B cell (primary cell): ENCODE measurements around the gene OR10J1. TPM values are rescaled to one million over a fixed set of nuclear protein-coding genes. Genes with fewer than 3 reads are reported as not detected.

Experiments
- ATAC-seq: fragments of 200-7000 bp; cut with Tn5 transposase; one replicate; pipeline ENCODE4 v1.10.0; 2021; ENCODE audit warnings: low read depth, mild to moderate bottlenecking, moderate number of reproducible peaks, moderate library complexity
- CTCF ChIA-PET: fragments of 350-600 bp; sonication (Branson Sonifier 250); formaldehyde crosslinking; loops from one replicate; lab custom pipeline; 2021; ENCODE audit warnings: antibody characterized with exemption, inconsistent platforms; lab: Charles Lee
- POLR2A ChIA-PET: fragments of 350-600 bp; sonication (Branson Sonifier 250); formaldehyde crosslinking; loops from one replicate; lab custom pipeline; 2021; ENCODE audit warnings: antibody characterized with exemption; lab: Charles Lee
- DNase-seq: peaks from one replicate; pipeline ENCODE4 v3.0.0; 2013
- H2AFZ ChIP-seq: 2 replicates; pipeline ENCODE4 v1.6.1; 2012; ENCODE audit warnings: mild to moderate bottlenecking, low read depth, low read length; ENCODE audit not compliant: insufficient read depth, poor library complexity, severe bottlenecking
- H3K27ac ChIP-seq, 2 donors: 1 replicate in 1 of 2; 2 replicates in 1 of 2; pipeline ENCODE4 v1.5.1; 2012 to 2013; ENCODE audit warnings: low read length in 2 of 2, mild to moderate bottlenecking in 2 of 2, moderate library complexity in 1 of 2
- H3K27me3 ChIP-seq, 4 experiments: fragments of 200-600 bp in 1 of 4; sonication (generic) in 1 of 4; replicated peaks in 1 of 4; 1 replicate in 2 of 4; 2 replicates in 2 of 4; pipeline versions ENCODE4 v1.6.1 to v1.7.0; 2013 to 2016; ENCODE audit warnings: low read length in 3 of 4, mild to moderate bottlenecking in 2 of 4, mixed read lengths in 1 of 4, moderate library complexity in 1 of 4; ENCODE audit not compliant: insufficient read depth in 4 of 4, control insufficient read depth in 3 of 4; ENCODE audit errors: control extremely low read depth in 1 of 4
- H3K36me3 ChIP-seq, 2 experiments: replicated peaks in 1 of 2; 1 replicate in 1 of 2; 2 replicates in 1 of 2; pipeline versions ENCODE4 v1.6.1 to v1.7.1; 2013; ENCODE audit warnings: low read length in 1 of 2; ENCODE audit not compliant: insufficient read depth in 2 of 2, control insufficient read depth in 1 of 2; ENCODE audit errors: control extremely low read depth in 1 of 2, extremely low read depth in 1 of 2
- H3K4me1 ChIP-seq, 2 donors: fragments of 200-600 bp in 1 of 2; sonication (generic) in 1 of 2; 1 replicate in 1 of 2; 2 replicates in 1 of 2; pipeline versions ENCODE4 v1.5.1 to v1.6.1; 2013 to 2017; ENCODE audit warnings: low read length in 2 of 2; ENCODE audit not compliant: control insufficient read depth in 2 of 2, insufficient read depth in 2 of 2
- H3K4me2 ChIP-seq: replicated peaks from 2 replicates; pipeline ENCODE3; 2012; ENCODE audit warnings: mild to moderate bottlenecking, low read depth, low read length; ENCODE audit not compliant: poor library complexity, severe bottlenecking
- H3K4me3 ChIP-seq, 5 experiments: fragments of 200-600 bp in 1 of 5; sonication (generic) in 1 of 5; 1 replicate in 3 of 5; 2 replicates in 2 of 5; pipeline versions ENCODE4 v1.5.1 to v1.7.0; 2011 to 2016; ENCODE audit warnings: low read length in 4 of 5, mild to moderate bottlenecking in 4 of 5, low read depth in 2 of 5, control low read depth in 1 of 5, moderate library complexity in 1 of 5; ENCODE audit not compliant: insufficient read depth in 1 of 5; ENCODE audit errors: control extremely low read depth in 1 of 5, extremely low read depth in 1 of 5
- H3K79me2 ChIP-seq: fragments of 200-600 bp; sonication (generic); one replicate; pipeline ENCODE4 v1.6.0; 2016; ENCODE audit warnings: low read length; ENCODE audit not compliant: control insufficient read depth, insufficient read depth
- H3K9ac ChIP-seq: fragments of 200-600 bp; sonication (generic); 2 replicates; pipeline ENCODE4 v1.6.1; 2017; ENCODE audit warnings: mild to moderate bottlenecking, low read length, moderate library complexity
- H3K9me3 ChIP-seq, 3 donors: one replicate each; pipeline versions ENCODE4 v1.6.1 to v1.7.1; 2013; ENCODE audit warnings: low read length in 2 of 3; ENCODE audit not compliant: control insufficient read depth in 2 of 3, insufficient read depth in 1 of 3; ENCODE audit errors: control extremely low read depth in 1 of 3
- H4K20me1 ChIP-seq: 2 replicates; pipeline ENCODE4 v1.6.0; 2012; ENCODE audit warnings: mild to moderate bottlenecking, low read length; ENCODE audit not compliant: insufficient read depth, control insufficient read depth, poor library complexity, severe bottlenecking
- H3K27ac Mint-ChIP-seq: one replicate; pipeline ENCODE4 v1.8.0; 2021; ENCODE audit warnings: mixed read lengths
- H3K27me3 Mint-ChIP-seq: one replicate; pipeline ENCODE4 v1.8.0; 2021; ENCODE audit warnings: mixed read lengths
- H3K4me1 Mint-ChIP-seq: one replicate; pipeline ENCODE4 v1.8.0; 2021; ENCODE audit warnings: mixed read lengths
- H3K4me3 Mint-ChIP-seq: one replicate; pipeline ENCODE4 v1.8.0; 2021; ENCODE audit warnings: mixed read lengths
- H3K9me3 Mint-ChIP-seq: one replicate; pipeline ENCODE4 v1.8.0; 2022; ENCODE audit warnings: mixed read lengths; ENCODE audit not compliant: insufficient read depth
- EZH2 ChIP-seq: IDR thresholded peaks from 2 replicates; pipeline ENCODE4 v1.6.1; 2012; ENCODE audit warnings: borderline replicate concordance, low read depth, mild to moderate bottlenecking, moderate library complexity, low read length; ENCODE audit not compliant: insufficient read depth, poor library complexity, severe bottlenecking
- WGBS: methylation state at CpG from one replicate; pipeline ENCODE4 v1.1.5; 2013; ENCODE audit warnings: missing lambda C conversion rate; ENCODE audit not compliant: insufficient coverage; 5-methylcytosine and 5-hydroxymethylcytosine counted together
- intact Hi-C: fragments of 100-400 bp; cut with micrococcal nuclease; formaldehyde crosslinking; loops from one replicate; pipeline ENCODE4 v1.10.0; 2022
- polyA plus RNA-seq: library from polyadenylated mRNA; depleted of rRNA; stranded (reverse); fragments of >200 nt; gene quantifications from 2 replicates; pipeline ENCODE4 v1.2.3, GENCODE V29; 2012
- total RNA-seq, 2 donors: library from RNA; stranded (reverse); fragments of 120-200 nt in 1 of 2; gene quantifications; 1 replicate in 1 of 2; 2 replicates in 1 of 2; pipeline versions ENCODE4 v1.2.3 to v1.2.4, GENCODE V29; 2013 to 2022
- TF ChIP-seq, protein P1 (sequence below): fragments of 200-600 bp; IDR thresholded peaks from one replicate; pipeline ENCODE4 v1.8.0; 2022; ENCODE audit warnings: antibody characterized with exemption, mild to moderate bottlenecking

Gene OR10J1
- total and polyA plus RNA-seq, 2 donors (not counting 1 experiment from before 2014, with no cell fraction given), result not detected

DNA sequence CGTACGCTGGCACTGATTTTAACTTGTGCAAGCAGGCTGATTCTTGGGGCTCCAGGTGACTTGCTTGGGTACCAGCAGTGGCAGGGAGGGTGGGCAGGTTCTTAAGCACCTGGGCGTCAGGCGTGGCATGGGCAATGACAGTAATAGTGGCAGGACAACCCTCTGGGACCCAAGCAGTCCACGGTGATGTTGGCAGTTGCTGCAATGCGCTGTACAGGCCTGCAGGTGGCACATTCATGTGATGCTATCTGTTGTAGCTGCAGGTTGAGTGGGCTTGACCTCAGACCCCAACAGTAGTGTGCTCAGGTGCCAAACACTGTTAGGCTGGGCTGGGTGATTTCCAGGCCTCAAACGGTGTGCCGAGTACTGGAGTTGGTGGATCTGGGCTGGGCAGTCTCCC lies 17.7 kb upstream of the OR10J1 start:
- Mint-ChIP-seq H3K27ac (no peak overlapping the region), H3K9me3 (peaks cover 11% of the 10 kb centered on the region), H3K27me3 (peaks cover 5% of the 10 kb centered on the region), H3K4me1 (no peaks in the 10 kb centered on the region), H3K4me3 (no peak overlapping the region)
- H3K27me3 ChIP-seq, result no peaks in the 10 kb centered on the region
- H3K4me3 ChIP-seq, result no peak overlapping the region
- DNase-seq, result no peak
- TF ChIP-seq EZH2, result no peak
- TF ChIP-seq, protein P1, sequence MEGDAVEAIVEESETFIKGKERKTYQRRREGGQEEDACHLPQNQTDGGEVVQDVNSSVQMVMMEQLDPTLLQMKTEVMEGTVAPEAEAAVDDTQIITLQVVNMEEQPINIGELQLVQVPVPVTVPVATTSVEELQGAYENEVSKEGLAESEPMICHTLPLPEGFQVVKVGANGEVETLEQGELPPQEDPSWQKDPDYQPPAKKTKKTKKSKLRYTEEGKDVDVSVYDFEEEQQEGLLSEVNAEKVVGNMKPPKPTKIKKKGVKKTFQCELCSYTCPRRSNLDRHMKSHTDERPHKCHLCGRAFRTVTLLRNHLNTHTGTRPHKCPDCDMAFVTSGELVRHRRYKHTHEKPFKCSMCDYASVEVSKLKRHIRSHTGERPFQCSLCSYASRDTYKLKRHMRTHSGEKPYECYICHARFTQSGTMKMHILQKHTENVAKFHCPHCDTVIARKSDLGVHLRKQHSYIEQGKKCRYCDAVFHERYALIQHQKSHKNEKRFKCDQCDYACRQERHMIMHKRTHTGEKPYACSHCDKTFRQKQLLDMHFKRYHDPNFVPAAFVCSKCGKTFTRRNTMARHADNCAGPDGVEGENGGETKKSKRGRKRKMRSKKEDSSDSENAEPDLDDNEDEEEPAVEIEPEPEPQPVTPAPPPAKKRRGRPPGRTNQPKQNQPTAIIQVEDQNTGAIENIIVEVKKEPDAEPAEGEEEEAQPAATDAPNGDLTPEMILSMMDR, result no peak
- H3K36me3 ChIP-seq, result no peaks in the 10 kb centered on the region
- CTCF ChIA-PET, result no interaction called here
- peaks cover 0 to 21% (median 20%) of the 10 kb centered on the region in 3 donors for H3K9me3 ChIP-seq
- H4K20me1 ChIP-seq, result no peaks in the 10 kb centered on the region
- no peaks in the 10 kb centered on the region for H3K79me2 ChIP-seq
- no peak overlapping the region for H3K9ac ChIP-seq
- H3K4me2 ChIP-seq, result no peak overlapping the region
- no peak overlapping the region for H2AFZ ChIP-seq
- 88% methylated on average over 8 of the region's 8 CpGs for WGBS
- POLR2A ChIA-PET, result no interaction called here
- ATAC-seq, result no peak
- H3K4me1 ChIP-seq, result no peaks in the 10 kb centered on the region
- intact Hi-C loops, result no loop called here
- no peak overlapping the region for H3K27ac ChIP-seq

DNA sequence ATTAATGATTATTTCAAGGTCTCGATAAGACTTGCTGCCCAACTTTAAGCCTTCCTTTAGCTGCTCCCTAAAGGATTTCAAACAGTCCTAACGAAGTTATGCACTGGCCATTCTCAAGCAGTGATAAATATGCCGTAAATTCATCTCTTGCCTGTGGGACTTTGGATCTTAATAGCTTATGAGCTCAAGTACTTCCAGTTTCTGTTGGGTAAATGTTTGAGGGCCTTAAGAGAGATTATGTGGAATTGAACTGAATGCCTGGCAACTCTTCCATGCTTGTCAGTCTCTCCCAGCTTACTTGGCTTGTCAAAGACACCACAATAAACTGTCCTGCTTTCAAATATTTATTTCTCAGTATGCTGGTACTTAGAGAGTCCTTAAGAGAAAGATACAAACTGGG lies 11.0 kb upstream of the OR10J1 start:
- no peak for DNase-seq
- intact Hi-C loops, result no loop called here

More for the DNA sequence above, 11.0 kb upstream of the OR10J1 start:
- ChIA-PET POLR2A (no interaction called here), CTCF (no interaction called here)
- no peak overlapping the region for H3K4me3 ChIP-seq
- H3K4me3 Mint-ChIP-seq, result no peak overlapping the region
- no peaks in the 10 kb centered on the region for H3K9me3 ChIP-seq
- H3K27me3 ChIP-seq, result no peaks in the 10 kb centered on the region
- H2AFZ ChIP-seq, result no peak overlapping the region
- TF ChIP-seq, protein P1, result no peak
- TF ChIP-seq EZH2, result no peak
- no peaks in the 10 kb centered on the region for H3K4me1 ChIP-seq
- no peaks in the 10 kb centered on the region for H3K79me2 ChIP-seq
- no peak for ATAC-seq
- no peak overlapping the region for H3K4me2 ChIP-seq
- H3K27me3 Mint-ChIP-seq, result peaks cover 12% of the 10 kb centered on the region
- H3K9ac ChIP-seq, result no peak overlapping the region
- H3K4me1 Mint-ChIP-seq, result no peaks in the 10 kb centered on the region
- H3K9me3 Mint-ChIP-seq, result no peaks in the 10 kb centered on the region
- H3K36me3 ChIP-seq, result no peaks in the 10 kb centered on the region
- no peak overlapping the region for H3K27ac ChIP-seq
- 76% methylated on average over 3 of the region's 3 CpGs for WGBS
- no peaks in the 10 kb centered on the region for H4K20me1 ChIP-seq
- H3K27ac Mint-ChIP-seq, result no peak overlapping the region
